Hepatic stellate cell (primary cell): Measurements from ENCODE around the gene KNDC1.

ENCODE experiments used
- DNase-seq: peaks from one replicate; pipeline ENCODE4 v3.0.0; 2011; ENCODE audit warnings: low spot score

The KNDC1 gene

GRCh38 chr10:133241501-133242205 is 81.6 kb downstream of the KNDC1 start:
- no peak for DNase-seq

- DNase-seq, result no peak
Observed at GRCh38 chr10:133242611-133243356, 82.8 kb downstream of the KNDC1 start.

DNA sequence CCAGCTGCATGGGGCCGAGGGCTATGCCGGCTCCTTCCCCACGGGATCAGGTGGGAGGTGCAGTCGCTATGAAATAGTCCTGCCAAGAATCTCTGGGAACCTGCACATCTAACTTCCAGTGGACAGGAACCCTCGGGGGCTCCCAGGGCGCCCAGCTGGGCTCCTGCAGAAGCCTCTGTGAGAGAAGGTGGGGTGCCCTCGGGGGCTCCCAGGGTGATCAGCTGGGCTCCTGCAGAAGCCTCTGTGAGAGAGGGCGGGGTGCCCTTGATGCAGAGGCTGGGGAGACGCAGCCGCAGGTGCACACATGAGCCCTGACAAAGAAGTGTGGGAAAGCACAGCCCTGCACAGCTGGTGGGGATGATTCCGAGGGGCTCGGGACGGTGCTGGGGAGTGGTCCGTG is 83.6 kb downstream of the KNDC1 start:
- no peak for DNase-seq

DNA sequence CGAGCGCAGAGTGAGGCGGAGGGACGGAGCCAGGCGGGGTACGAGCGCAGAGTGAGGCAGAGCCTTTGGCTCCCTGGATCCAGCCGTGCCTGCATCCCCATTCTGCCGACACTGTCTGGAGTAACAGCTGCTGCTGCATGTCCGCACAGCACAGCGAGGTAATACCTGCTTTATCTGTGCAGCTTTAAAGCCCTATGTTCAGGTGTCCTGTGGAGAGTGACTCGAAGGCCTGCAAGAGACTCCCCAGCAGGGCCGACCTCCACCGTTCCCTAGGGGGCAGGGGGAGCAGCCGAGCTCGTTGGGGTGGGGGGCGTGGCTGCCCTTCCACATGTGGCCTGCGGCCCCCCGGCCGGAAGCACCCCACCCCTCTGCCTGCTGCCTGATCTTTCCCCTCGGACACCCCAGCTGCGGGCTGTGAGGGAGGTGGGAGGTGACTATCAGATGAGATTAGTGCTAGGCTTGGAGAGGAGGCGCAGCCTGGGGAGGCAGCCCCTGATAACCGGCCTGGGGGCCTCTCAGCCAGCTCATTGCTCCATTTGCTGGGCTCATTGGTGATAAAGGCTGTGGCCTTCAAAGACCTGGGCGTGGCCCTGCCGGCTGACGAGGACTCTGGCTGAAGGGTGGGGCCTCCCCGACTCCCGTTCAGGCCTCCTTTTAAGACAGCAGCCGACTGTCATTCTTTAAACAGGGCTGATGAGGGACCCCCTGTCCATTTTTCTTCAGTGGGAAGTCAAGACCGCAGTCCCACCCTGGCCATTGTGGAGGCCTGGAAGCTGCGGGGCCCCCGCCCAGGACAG is 85.6 kb downstream of the KNDC1 start:
- DNase-seq, result no peak

DNA sequence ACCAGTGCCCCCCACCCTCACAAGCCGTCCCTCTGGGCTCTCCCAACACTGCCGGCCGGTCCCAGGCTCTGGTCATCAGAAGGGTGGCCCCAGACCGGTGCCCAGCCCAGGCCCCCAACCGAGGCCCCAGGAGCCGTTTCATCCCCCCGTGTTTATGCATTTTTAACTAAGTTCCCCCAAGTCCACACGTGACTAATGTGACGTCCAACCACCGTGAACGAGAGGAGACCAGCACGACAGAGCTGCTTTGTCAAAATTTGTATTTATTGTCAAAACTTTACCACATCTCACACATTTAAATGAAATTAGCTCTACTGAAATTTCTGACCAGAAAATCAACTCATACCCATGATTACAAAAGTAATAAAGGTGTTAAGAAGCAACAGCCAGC is 86.2 kb downstream of the KNDC1 start:
- DNase-seq, result no peak

GRCh38 chr10:133247681-133248333 is 87.8 kb downstream of the KNDC1 start:
- DNase-seq, result no peak

GRCh38 chr10:133248334-133248715 is 88.3 kb downstream of the KNDC1 start:
- no peak for DNase-seq

- DNase-seq, result no peak
Observed at GRCh38 chr10:133249094-133249780, 89.2 kb downstream of the KNDC1 start.

- DNase-seq, result no peak
Observed at GRCh38 chr10:133249975-133250754, 90.1 kb downstream of the KNDC1 start.

GRCh38 chr10:133251388-133252222 is 91.6 kb downstream of the KNDC1 start:
- DNase-seq, result no peak

- no peak for DNase-seq
Observed at GRCh38 chr10:133252223-133252552, 92.2 kb downstream of the KNDC1 start.

- no peak for DNase-seq
Observed at GRCh38 chr10:133253361-133253955, 93.4 kb downstream of the KNDC1 start.

GRCh38 chr10:133254421-133255120 is 94.6 kb downstream of the KNDC1 start:
- DNase-seq, result no peak

GRCh38 chr10:133255323-133255722 is 95.3 kb downstream of the KNDC1 start:
- DNase-seq, result no peak

DNA sequence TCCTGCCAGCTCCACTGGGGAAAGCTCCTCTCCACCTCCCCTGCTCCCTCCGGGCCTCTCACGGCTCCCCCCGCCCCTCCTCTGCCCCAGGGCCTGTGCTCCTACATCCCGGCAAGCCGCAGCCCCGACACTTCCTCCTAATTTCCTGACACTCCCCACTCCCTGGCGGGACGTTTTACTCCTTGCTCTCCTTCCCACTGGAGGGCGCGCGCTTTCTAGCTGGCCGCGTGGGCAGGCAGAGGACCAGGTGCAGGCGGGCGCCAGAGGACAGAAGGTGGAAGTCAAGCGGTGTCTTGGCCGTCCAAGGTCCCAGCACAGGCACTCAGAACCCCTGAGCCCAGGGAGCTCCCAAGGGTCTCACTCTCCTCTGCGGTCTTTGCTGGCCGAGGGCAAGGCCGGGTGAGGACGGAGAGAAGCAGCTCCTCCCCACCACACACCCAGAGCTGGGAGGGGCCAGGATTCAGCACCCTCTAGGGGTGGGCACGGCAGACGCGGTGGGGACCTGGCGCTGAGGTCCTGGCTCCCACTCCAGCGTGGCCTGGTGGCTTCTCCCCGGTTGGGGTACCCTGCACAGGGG is 97.6 kb downstream of the KNDC1 start:
- DNase-seq, result peak; percentile 55

DNA sequence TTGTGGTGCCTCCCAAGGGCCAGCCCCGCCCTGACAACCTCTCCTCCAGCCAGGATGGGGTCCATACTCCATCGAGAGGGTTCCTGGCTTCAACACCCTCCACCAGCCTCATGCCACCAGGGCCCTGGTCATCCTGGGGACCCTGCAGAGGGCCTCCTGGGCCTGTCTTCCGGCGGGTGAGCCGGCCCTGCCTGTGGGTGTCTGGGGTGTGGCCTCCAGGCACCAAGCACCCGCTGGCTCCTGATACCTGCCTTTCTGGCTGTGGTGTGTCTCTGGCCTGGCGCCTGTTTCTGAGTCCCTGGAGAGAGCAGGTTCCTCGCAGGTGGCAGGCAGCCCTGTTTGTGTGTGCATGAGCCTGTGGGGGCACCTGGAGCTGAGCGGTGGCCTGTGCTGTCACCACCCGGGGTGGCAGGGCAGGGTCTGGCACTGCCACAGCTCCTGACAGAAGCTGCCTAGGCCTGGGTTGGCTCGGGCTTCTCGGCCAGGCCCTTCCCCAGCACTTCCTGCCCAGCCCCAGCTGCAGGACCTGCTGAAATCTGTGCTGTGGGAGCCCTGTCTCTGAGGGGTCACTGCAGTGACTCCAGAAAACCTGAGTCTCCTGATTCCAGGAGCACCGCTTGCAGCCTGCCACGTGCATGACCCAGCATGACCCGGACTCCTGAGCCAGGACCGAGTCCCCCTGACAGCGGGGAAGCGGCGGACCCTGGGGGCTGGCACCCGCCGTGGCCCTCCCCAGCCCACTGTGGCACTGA is 98.2 kb downstream of the KNDC1 start:
- DNase-seq, result no peak

GRCh38 chr10:133258818-133259601 is 99.0 kb downstream of the KNDC1 start:
- DNase-seq, result peak; percentile 99
